IMR-90 (cell line): ENCODE measurements around the gene ADGRL1. TPM values are rescaled to one million over a fixed set of nuclear protein-coding genes. Genes with fewer than 3 reads are reported as not detected.

Experiments
- ATAC-seq: fragments of 200-7000 bp; cut with Tn5 transposase; 2 replicates; pipeline ENCODE4 v1.9.1; 2020; ENCODE audit warnings: low read depth, mild to moderate bottlenecking, moderate library complexity
- BruUV-seq: library from RNA; stranded (reverse); fragments of 400-500 nt; replicated peaks from 2 replicates; lab custom pipeline; 2021; lab: Mats Ljungman, UMichigan
- CTCF ChIA-PET: fragments of 300-600 bp; formaldehyde crosslinking; extraction: SDS; loops from one replicate; lab custom pipeline; 2021; ENCODE audit warnings: antibody characterized with exemption; lab: Yijun Ruan, JAX
- POLR2A ChIA-PET: fragments of 300-600 bp; sonication (Branson Sonifier 250); formaldehyde crosslinking; loops from one replicate; lab custom pipeline; 2022; ENCODE audit warnings: antibody characterized with exemption; ENCODE audit not compliant: unreplicated experiment; lab: Charles Lee
- DNase-seq: peaks from one replicate; pipeline ENCODE4 v3.0.0; 2013
- H2AFZ ChIP-seq: replicated peaks from 2 replicates; pipeline ENCODE3; 2013; ENCODE audit warnings: low read length, mild to moderate bottlenecking; ENCODE audit not compliant: poor library complexity
- H2AK5ac ChIP-seq: 2 replicates; pipeline ENCODE4 v1.6.1; 2013; ENCODE audit warnings: low read depth, low read length, inconsistent platforms
- H2AK9ac ChIP-seq: replicated peaks from 2 replicates; pipeline ENCODE3; 2013; ENCODE audit warnings: mild to moderate bottlenecking, low read depth, low read length, moderate library complexity; ENCODE audit not compliant: poor library complexity
- H2BK120ac ChIP-seq: 2 replicates; pipeline ENCODE4 v1.6.1; 2013; ENCODE audit warnings: low read depth, low read length, inconsistent platforms
- H2BK15ac ChIP-seq: 3 replicates; pipeline ENCODE4 v1.6.1; 2013; ENCODE audit warnings: low read depth, low read length, inconsistent platforms
- H2BK20ac ChIP-seq: 2 replicates; pipeline ENCODE4 v1.6.1; 2013; ENCODE audit warnings: low read depth, mild to moderate bottlenecking, inconsistent platforms, low read length, moderate library complexity
- H2BK5ac ChIP-seq: 2 replicates; pipeline ENCODE4 v1.6.1; 2013; ENCODE audit warnings: mild to moderate bottlenecking, low read depth, low read length, inconsistent platforms; ENCODE audit not compliant: poor library complexity, severe bottlenecking
- H3K14ac ChIP-seq: replicated peaks from 2 replicates; pipeline ENCODE4 v1.6.1; 2013; ENCODE audit warnings: low read depth, low read length, inconsistent platforms
- H3K18ac ChIP-seq: 2 replicates; pipeline ENCODE4 v1.6.1; 2013; ENCODE audit warnings: low read depth, low read length, control low read depth
- H3K23ac ChIP-seq: 2 replicates; pipeline ENCODE4 v1.6.1; 2013; ENCODE audit warnings: low read depth, low read length, inconsistent platforms
- H3K27ac ChIP-seq: 2 replicates; pipeline ENCODE4 v1.5.1; 2013; ENCODE audit warnings: mild to moderate bottlenecking, control low read depth, low read length; ENCODE audit not compliant: insufficient read depth
- H3K27me3 ChIP-seq: 2 replicates; pipeline ENCODE4 v1.6.1; 2013; ENCODE audit warnings: low read length; ENCODE audit not compliant: control insufficient read depth, insufficient read depth
- H3K36me3 ChIP-seq: 2 replicates; pipeline ENCODE4 v1.6.1; 2013; ENCODE audit warnings: low read length, mixed read lengths; ENCODE audit not compliant: control insufficient read depth, insufficient read depth
- H3K4ac ChIP-seq: 2 replicates; pipeline ENCODE4 v1.6.1; 2013; ENCODE audit warnings: low read depth, low read length, inconsistent platforms
- H3K4me1 ChIP-seq: 2 replicates; pipeline ENCODE4 v1.6.1; 2013; ENCODE audit warnings: low read length, mixed read lengths; ENCODE audit not compliant: control insufficient read depth, insufficient read depth
- H3K4me2 ChIP-seq: 2 replicates; pipeline ENCODE4 v1.6.1; 2013; ENCODE audit warnings: low read depth, mild to moderate bottlenecking, control low read depth, low read length, moderate library complexity
- H3K4me3 ChIP-seq: 2 replicates; pipeline ENCODE4 v1.5.1; 2013; ENCODE audit warnings: low read depth, mild to moderate bottlenecking, control low read depth, low read length, moderate library complexity; ENCODE audit not compliant: insufficient read depth
- H3K56ac ChIP-seq: 2 replicates; pipeline ENCODE4 v1.6.1; 2013; ENCODE audit warnings: low read length, inconsistent platforms; ENCODE audit not compliant: insufficient read depth; ENCODE audit errors: extremely low read depth
- H3K79me1 ChIP-seq, 2 experiments: 2 replicates each; pipeline ENCODE4 v1.6.1; 2013; ENCODE audit warnings: low read length in 2 of 2, inconsistent platforms in 1 of 2, low read depth in 1 of 2
- H3K9ac ChIP-seq: 2 replicates; pipeline ENCODE4 v1.6.1; 2013; ENCODE audit warnings: low read depth, low read length, control low read depth
- H3K9me1 ChIP-seq: 2 replicates; pipeline ENCODE4 v1.6.1; 2013; ENCODE audit warnings: low read length, inconsistent platforms; ENCODE audit not compliant: insufficient read depth
- H3K9me3 ChIP-seq: 2 replicates; pipeline ENCODE4 v1.6.1; 2013; ENCODE audit warnings: low read length; ENCODE audit not compliant: control insufficient read depth, insufficient read depth
- H4K20me1 ChIP-seq: 2 replicates; pipeline ENCODE4 v1.6.1; 2013; ENCODE audit warnings: low read length, inconsistent platforms; ENCODE audit not compliant: insufficient read depth
- H4K5ac ChIP-seq: 2 replicates; pipeline ENCODE4 v1.6.1; 2013; ENCODE audit warnings: mild to moderate bottlenecking, low read depth, low read length, control low read depth
- H4K8ac ChIP-seq, 2 experiments: 2 replicates each; pipeline ENCODE4 v1.6.1; 2013; ENCODE audit warnings: low read depth in 2 of 2, low read length in 2 of 2, control low read depth in 1 of 2, inconsistent platforms in 1 of 2
- H4K91ac ChIP-seq: 2 replicates; pipeline ENCODE4 v1.6.1; 2013; ENCODE audit warnings: low read depth, low read length, inconsistent platforms; ENCODE audit not compliant: insufficient read depth
- BHLHE40 ChIP-seq: fragments of 150-350 bp; IDR thresholded peaks from 2 replicates; pipeline ENCODE4 v1.6.1; 2016; ENCODE audit warnings: mild to moderate bottlenecking, low read depth, low read length
- CEBPB ChIP-seq: IDR thresholded peaks from 2 replicates; pipeline ENCODE4 v1.6.1; 2012; ENCODE audit warnings: low read depth, low read length, improper control_type of control experiment
- CHD1 ChIP-seq: IDR thresholded peaks from 2 replicates; pipeline ENCODE4 v1.6.1; 2012; ENCODE audit warnings: low read depth, low read length, improper control_type of control experiment
- CTCF ChIP-seq: conservative IDR thresholded peaks from 2 replicates; pipeline ENCODE4 v1.5.1; 2012; ENCODE audit warnings: mild to moderate bottlenecking, low read depth, low read length, improper control_type of control experiment
- FOS ChIP-seq: fragments of 150-350 bp; IDR thresholded peaks from 2 replicates; pipeline ENCODE4 v1.6.1; 2016; ENCODE audit warnings: low read depth, low read length
- MAFK ChIP-seq: IDR thresholded peaks from 2 replicates; pipeline ENCODE4 v1.6.1; 2012; ENCODE audit warnings: low read depth, low read length, improper control_type of control experiment
- MAZ ChIP-seq: IDR thresholded peaks from 2 replicates; pipeline ENCODE4 v1.6.1; 2012; ENCODE audit warnings: low read depth, mild to moderate bottlenecking, low read length, improper control_type of control experiment, moderate library complexity, borderline replicate concordance
- MXI1 ChIP-seq: IDR thresholded peaks from 2 replicates; pipeline ENCODE4 v1.6.1; 2012; ENCODE audit warnings: low read depth, mild to moderate bottlenecking, low read length, moderate library complexity, borderline replicate concordance
- NFE2L2 ChIP-seq: fragments of 150-350 bp; IDR thresholded peaks from 2 replicates; pipeline ENCODE4 v1.6.1; 2016; ENCODE audit warnings: low read depth, mild to moderate bottlenecking, low read length
- POLR2A ChIP-seq: IDR thresholded peaks from 2 replicates; pipeline ENCODE4 v1.6.1; 2012; ENCODE audit warnings: mild to moderate bottlenecking, low read depth, low read length
- RAD21 ChIP-seq: IDR thresholded peaks from 2 replicates; pipeline ENCODE4 v1.6.1; 2012; ENCODE audit warnings: low read length, improper control_type of control experiment
- RCOR1 ChIP-seq: IDR thresholded peaks from 2 replicates; pipeline ENCODE4 v1.6.1; 2012; ENCODE audit warnings: mild to moderate bottlenecking, low read length, improper control_type of control experiment; ENCODE audit not compliant: insufficient replicate concordance
- RFX5 ChIP-seq: IDR thresholded peaks from 2 replicates; pipeline ENCODE4 v1.8.0; 2012; ENCODE audit warnings: low read depth, mild to moderate bottlenecking, low read length, moderate library complexity
- SMC3 ChIP-seq: fragments of 150-350 bp; IDR thresholded peaks from 2 replicates; pipeline ENCODE4 v1.6.1; 2016; ENCODE audit warnings: low read depth, mild to moderate bottlenecking, antibody characterized with exemption, low read length, moderate library complexity
- WGBS, 2 experiments: methylation state at CpG; one replicate each; pipeline versions ENCODE4 v1.1.5 to v1.1.7; 2013; ENCODE audit warnings: missing lambda C conversion rate in 2 of 2; ENCODE audit not compliant: insufficient read length in 1 of 2; ENCODE audit errors: extremely low coverage in 2 of 2; 5-methylcytosine and 5-hydroxymethylcytosine counted together
- dilution Hi-C: fragments of 300-500 bp; cut with HindIII; formaldehyde crosslinking; loops from one replicate; pipeline ENCODE4 v1.14.3; 2018; ENCODE audit warnings: low sequenced_read_pairs; ENCODE audit not compliant: unreplicated experiment
- in situ Hi-C: fragments of 300-500 bp; cut with MboI; formaldehyde crosslinking; loops from 3 replicates; pipeline ENCODE4 v1.14.3; 2019; ENCODE audit warnings: low sequenced_read_pairs, inconsistent platforms, mixed read lengths
- intact Hi-C: fragments of 100-400 bp; cut with micrococcal nuclease; formaldehyde crosslinking; loops from 2 replicates; pipeline ENCODE4 v1.10.0; 2022
- polyA plus RNA-seq, 3 experiments: library from polyadenylated mRNA; depleted of rRNA; stranded (reverse); fragments of >200 nt; gene quantifications; 2 replicates each; pipeline ENCODE4 v1.2.3, GENCODE V29; 2012; ENCODE audit warnings: low replicate concordance in 1 of 3
- total RNA-seq: library from RNA; depleted of rRNA; stranded (reverse); fragments of >200 nt; gene quantifications from 2 replicates; pipeline ENCODE4 v1.2.3, GENCODE V29; 2012
- TF ChIP-seq, protein P1 (sequence below): fragments of 150-350 bp; IDR thresholded peaks from 2 replicates; pipeline ENCODE4 v1.6.1; 2017; ENCODE audit warnings: mild to moderate bottlenecking, antibody characterized with exemption, low read length, low read depth

The ADGRL1 gene
- total and polyA plus RNA-seq, 2 of the 4 experiments (the other 2 are of a cell fraction): 0.72 to 2.2 TPM

- H3K56ac ChIP-seq: peak within 1 kb of the TSS; percentile 57
- TF ChIP-seq MAFK (no peak), RAD21 (no peak), NFE2L2 (no peak), SMC3 (no peak), CTCF (no peak), CHD1 (no peak), FOS (peak; percentile 87), RCOR1 (no peak), BHLHE40 (no peak), MXI1 (no peak), CEBPB (no peak), MAZ (peak; percentile 88; the same call in 1 of the 2 replicates), POLR2A (no peak), RFX5 (no peak)
- TF ChIP-seq, protein P1, sequence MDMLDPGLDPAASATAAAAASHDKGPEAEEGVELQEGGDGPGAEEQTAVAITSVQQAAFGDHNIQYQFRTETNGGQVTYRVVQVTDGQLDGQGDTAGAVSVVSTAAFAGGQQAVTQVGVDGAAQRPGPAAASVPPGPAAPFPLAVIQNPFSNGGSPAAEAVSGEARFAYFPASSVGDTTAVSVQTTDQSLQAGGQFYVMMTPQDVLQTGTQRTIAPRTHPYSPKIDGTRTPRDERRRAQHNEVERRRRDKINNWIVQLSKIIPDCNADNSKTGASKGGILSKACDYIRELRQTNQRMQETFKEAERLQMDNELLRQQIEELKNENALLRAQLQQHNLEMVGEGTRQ: peak; percentile 64
- CTCF ChIA-PET: interaction anchor here (0.6 kb wide), 1 partner anchor 238 kb away, joined by 3 read pairs; no protein-coding TSS in a partner anchor
- peaks cover 8% of the 10 kb centered on the region for H4K20me1 ChIP-seq
- peak within 1 kb of the TSS; percentile 48 for H3K18ac ChIP-seq
- H2BK20ac ChIP-seq: no peak within 1 kb of the TSS
- intact Hi-C loops (no loop called here), in situ Hi-C loops (no loop called here), dilution Hi-C loops (no loop called here)
- 1% methylated on average over 48 of the region's 67 CpGs; no CpG with 5 or more reads in 1 of the 2 experiments for WGBS, 2 experiments
- H3K9me1 ChIP-seq: peaks cover 17% of the 10 kb centered on the region; the same call in 1 of the 2 replicates
- peak within 1 kb of the TSS; percentile 91 for H3K23ac ChIP-seq
- peak; percentile 98 for DNase-seq
- H4K91ac ChIP-seq: peak within 1 kb of the TSS; percentile 83
- H3K4ac ChIP-seq: peak within 1 kb of the TSS; percentile 89
- H3K36me3 ChIP-seq: no peaks in the 10 kb centered on the region
- H2BK15ac ChIP-seq: no peak within 1 kb of the TSS; the same call in 2 of the 3 replicates
- BruUV-seq: no TSS peak
- H3K9ac ChIP-seq: peak within 1 kb of the TSS; percentile 78
- H3K9me3 ChIP-seq: no peaks in the 10 kb centered on the region
- peaks cover 23% of the 10 kb centered on the region for H3K4me1 ChIP-seq
- peak within 1 kb of the TSS; percentile 98 for H3K4me2 ChIP-seq
- H2AK5ac ChIP-seq: peak within 1 kb of the TSS; percentile 90
- no peaks in the 10 kb centered on the region for H3K27me3 ChIP-seq
- peak within 1 kb of the TSS; percentile 65 for H4K5ac ChIP-seq
- peak within 1 kb of the TSS; percentile 84 for H3K14ac ChIP-seq
- H3K79me1 ChIP-seq: peaks cover 10 to 57% of the 10 kb centered on the region in 2 experiments
- H3K4me3 ChIP-seq: peak within 1 kb of the TSS; percentile 74
- H2AFZ ChIP-seq: peak within 1 kb of the TSS; percentile 87
- H3K27ac ChIP-seq: peak within 1 kb of the TSS; percentile 83
- H4K8ac ChIP-seq: peak within 1 kb of the TSS; percentile 80 to 89
- H2AK9ac ChIP-seq: peak within 1 kb of the TSS; percentile 70
- peak within 1 kb of the TSS; percentile 63 for H2BK120ac ChIP-seq
- peak within 1 kb of the TSS; percentile 82 for H2BK5ac ChIP-seq
- peak; percentile 93 for ATAC-seq
- POLR2A ChIA-PET: interaction anchor here (0.6 kb wide), 1 partner anchor 8 kb away, joined by 3 read pairs; no protein-coding TSS in a partner anchor
Measured at GRCh38 chr19:14117668-14118164, 88.3 kb downstream of the ADGRL1 start, which contains the start of gene PRKACA. PRKACA (minus strand) TSS chr19:14117762; CDS start chr19:14117547, 215 bp downstream.
